ENCODE results near the gene SMYD3. TPM values are rescaled to one million over a fixed set of nuclear protein-coding genes. Genes with fewer than 3 reads are reported as not detected.

Gene SMYD3
- total RNA-seq, 1 donor from 2014 or later: 35.4 TPM

DNA sequence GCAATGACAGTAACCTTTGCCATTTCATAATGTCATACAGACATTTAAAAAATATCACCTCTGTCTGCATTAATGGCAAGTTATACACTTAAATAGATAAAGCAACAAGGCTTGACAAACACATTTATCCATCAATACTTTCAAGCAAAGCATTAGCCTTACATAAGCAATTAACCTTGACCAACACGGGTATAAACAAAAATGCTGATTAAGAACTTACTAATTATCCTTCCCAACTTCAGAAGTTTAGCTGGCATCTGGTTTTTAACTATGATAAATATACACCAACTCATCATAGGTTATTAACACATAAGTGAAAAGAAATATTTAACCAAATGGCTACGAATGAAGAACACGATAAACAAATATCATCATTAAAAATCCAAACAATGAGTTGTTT lies 188.5 kb downstream of the SMYD3 start:
- Mint-ChIP-seq H3K4me3 (ENCODE audit: unreplicated experiment) (no peak overlapping the region), H3K27me3 (ENCODE audit: unreplicated experiment) (no peaks in the 10 kb centered on the region), H3K27ac (ENCODE audit: unreplicated experiment) (peak overlapping the region; percentile 31), H3K9me3 (ENCODE audit: unreplicated experiment) (no peaks in the 10 kb centered on the region), H3K36me3 (ENCODE audit: unreplicated experiment) (no peaks in the 10 kb centered on the region), H3K4me1 (ENCODE audit: low read depth, unreplicated experiment) (peaks cover 25% of the 10 kb centered on the region)
- no peak for DNase-seq
- TF ChIP-seq, protein P1, sequence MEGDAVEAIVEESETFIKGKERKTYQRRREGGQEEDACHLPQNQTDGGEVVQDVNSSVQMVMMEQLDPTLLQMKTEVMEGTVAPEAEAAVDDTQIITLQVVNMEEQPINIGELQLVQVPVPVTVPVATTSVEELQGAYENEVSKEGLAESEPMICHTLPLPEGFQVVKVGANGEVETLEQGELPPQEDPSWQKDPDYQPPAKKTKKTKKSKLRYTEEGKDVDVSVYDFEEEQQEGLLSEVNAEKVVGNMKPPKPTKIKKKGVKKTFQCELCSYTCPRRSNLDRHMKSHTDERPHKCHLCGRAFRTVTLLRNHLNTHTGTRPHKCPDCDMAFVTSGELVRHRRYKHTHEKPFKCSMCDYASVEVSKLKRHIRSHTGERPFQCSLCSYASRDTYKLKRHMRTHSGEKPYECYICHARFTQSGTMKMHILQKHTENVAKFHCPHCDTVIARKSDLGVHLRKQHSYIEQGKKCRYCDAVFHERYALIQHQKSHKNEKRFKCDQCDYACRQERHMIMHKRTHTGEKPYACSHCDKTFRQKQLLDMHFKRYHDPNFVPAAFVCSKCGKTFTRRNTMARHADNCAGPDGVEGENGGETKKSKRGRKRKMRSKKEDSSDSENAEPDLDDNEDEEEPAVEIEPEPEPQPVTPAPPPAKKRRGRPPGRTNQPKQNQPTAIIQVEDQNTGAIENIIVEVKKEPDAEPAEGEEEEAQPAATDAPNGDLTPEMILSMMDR (IDR thresholded peaks at IDR 0.05; ENCODE audit: partially characterized antibody, unreplicated experiment): no peak

DNA sequence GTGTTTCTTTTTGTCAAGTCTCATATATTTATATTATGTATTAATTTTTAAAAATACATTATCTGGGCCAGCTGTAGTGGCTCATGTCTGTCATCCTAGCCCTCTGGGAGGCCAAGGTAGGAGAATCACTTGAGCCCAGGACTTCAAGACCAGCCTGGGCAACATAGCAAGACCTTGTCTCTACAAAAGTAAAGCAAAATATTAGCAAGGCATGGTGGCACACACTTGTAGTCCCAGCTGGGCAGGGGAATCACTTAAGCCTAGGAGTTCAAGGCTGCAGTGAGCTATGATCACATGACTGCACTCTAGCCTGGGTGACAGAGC lies 189.1 kb downstream of the SMYD3 start:
- Mint-ChIP-seq H3K4me1 (ENCODE audit: low read depth, unreplicated experiment) (peaks cover 20% of the 10 kb centered on the region), H3K27ac (ENCODE audit: unreplicated experiment) (no peak overlapping the region)

DNA sequence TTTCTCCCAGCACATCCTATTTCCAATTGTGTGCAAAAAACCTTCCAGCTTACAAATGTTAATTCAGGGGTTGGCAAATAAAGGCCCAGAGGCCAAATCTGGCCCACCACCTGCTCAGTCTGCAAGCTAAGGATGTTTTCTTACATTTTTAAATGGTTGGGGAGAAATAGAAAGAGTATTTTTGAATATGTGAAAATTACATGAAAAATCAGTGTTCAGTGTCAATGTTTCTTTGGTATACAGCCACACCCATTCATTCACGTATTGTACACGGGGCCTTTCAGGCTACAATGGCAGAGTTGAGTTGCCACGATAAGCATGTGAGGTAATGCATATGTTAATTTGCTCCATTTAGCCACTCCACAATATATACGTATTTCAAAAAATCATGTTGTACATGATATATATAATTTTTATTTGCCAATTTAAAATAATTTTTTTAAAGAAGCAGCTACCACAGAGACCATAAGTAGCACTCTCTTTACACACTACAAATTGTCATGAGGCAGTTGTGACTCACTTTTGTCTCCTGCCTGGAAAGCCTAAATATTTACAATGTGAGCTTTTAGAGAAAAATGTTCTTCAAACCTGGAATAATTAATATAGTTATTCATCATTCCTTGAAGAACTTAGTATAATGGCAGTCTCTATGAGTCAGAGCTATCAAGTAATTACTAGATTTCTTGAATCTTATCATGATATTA lies 189.6 kb downstream of the SMYD3 start:
- Mint-ChIP-seq H3K27me3 (ENCODE audit: unreplicated experiment) (no peaks in the 10 kb centered on the region), H3K4me3 (ENCODE audit: unreplicated experiment) (no peak overlapping the region), H3K9me3 (ENCODE audit: unreplicated experiment) (no peaks in the 10 kb centered on the region), H3K4me1 (ENCODE audit: low read depth, unreplicated experiment) (peaks cover 17% of the 10 kb centered on the region), H3K36me3 (ENCODE audit: unreplicated experiment) (no peaks in the 10 kb centered on the region), H3K27ac (ENCODE audit: unreplicated experiment) (peak overlapping the region; percentile 77)
- DNase-seq: no peak
- TF ChIP-seq, protein P1 (IDR thresholded peaks at IDR 0.05; ENCODE audit: partially characterized antibody, unreplicated experiment): no peak

More for the DNA sequence above, 189.1 kb downstream of the SMYD3 start:
- no peak for DNase-seq
- Mint-ChIP-seq H3K27me3 (ENCODE audit: unreplicated experiment) (no peaks in the 10 kb centered on the region), H3K9me3 (ENCODE audit: unreplicated experiment) (no peaks in the 10 kb centered on the region), H3K36me3 (ENCODE audit: unreplicated experiment) (no peaks in the 10 kb centered on the region), H3K4me3 (ENCODE audit: unreplicated experiment) (no peak overlapping the region)
- TF ChIP-seq, protein P1 (IDR thresholded peaks at IDR 0.05; ENCODE audit: partially characterized antibody, unreplicated experiment): no peak

DNA sequence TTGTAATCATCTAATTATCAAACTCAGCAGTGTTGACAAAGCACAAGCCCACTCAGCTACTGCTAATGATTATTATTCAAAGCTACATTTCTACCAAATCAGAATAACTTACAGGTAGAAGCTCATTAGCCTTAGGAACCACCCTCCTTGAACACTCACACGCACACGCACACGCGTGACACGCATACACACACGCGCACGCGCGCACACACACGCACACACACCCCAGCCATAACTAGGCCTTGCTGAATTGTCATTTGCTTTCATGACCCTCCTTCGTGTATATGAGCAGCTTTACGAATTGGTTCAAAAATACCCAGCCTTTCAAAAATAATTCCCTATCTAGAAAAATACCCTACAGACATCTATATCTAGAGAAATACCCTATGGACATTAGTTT lies 195.6 kb downstream of the SMYD3 start:
- Mint-ChIP-seq H3K36me3 (ENCODE audit: unreplicated experiment) (no peaks in the 10 kb centered on the region), H3K4me1 (ENCODE audit: low read depth, unreplicated experiment) (no peaks in the 10 kb centered on the region), H3K9me3 (ENCODE audit: unreplicated experiment) (no peaks in the 10 kb centered on the region), H3K27ac (ENCODE audit: unreplicated experiment) (no peak overlapping the region), H3K27me3 (ENCODE audit: unreplicated experiment) (no peaks in the 10 kb centered on the region), H3K4me3 (ENCODE audit: unreplicated experiment) (no peak overlapping the region)
- TF ChIP-seq, protein P1 (IDR thresholded peaks at IDR 0.05; ENCODE audit: partially characterized antibody, unreplicated experiment): no peak
- DNase-seq: no peak

DNA sequence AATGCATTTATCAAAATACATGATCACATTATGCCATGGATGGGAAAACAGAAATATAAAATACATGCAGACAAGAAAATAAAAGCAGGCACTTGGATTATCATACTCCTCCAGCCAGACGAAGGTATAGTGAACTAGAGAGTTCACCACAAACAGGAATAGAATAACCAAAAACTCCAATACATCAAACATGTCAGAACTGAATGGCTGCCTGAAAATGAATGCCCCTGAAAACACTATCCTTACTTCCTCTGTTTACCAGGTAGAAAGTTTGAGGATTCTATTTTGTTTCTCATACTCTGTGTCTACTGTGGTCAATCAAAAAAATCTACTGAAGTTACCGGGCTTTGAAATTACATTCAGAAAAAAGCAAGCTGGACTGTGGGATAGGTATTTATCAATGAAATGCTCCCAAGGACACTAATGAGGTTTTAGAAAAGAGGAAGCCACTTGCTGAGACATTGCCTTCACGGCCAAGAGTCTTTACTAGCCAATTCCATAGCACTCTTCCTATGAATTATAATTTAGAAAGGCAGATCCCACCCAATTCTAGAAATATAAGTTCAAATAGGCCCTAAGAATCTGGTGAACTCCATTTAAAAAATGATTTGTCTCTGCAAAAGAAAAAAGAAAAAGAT lies 197.7 kb downstream of the SMYD3 start:
- Mint-ChIP-seq H3K36me3 (ENCODE audit: unreplicated experiment) (no peaks in the 10 kb centered on the region), H3K4me3 (ENCODE audit: unreplicated experiment) (no peak overlapping the region), H3K27ac (ENCODE audit: unreplicated experiment) (no peak overlapping the region), H3K9me3 (ENCODE audit: unreplicated experiment) (no peaks in the 10 kb centered on the region), H3K4me1 (ENCODE audit: low read depth, unreplicated experiment) (no peaks in the 10 kb centered on the region), H3K27me3 (ENCODE audit: unreplicated experiment) (no peaks in the 10 kb centered on the region)
- TF ChIP-seq, protein P1 (IDR thresholded peaks at IDR 0.05; ENCODE audit: partially characterized antibody, unreplicated experiment): no peak
- no peak for DNase-seq
